Body of pancreas (tissue), 4 donors: ENCODE data around the gene GBGT1.

ENCODE experiments used
- POLR2A ChIP-seq, 3 donors: fragments of 450-650 bp; IDR thresholded peaks; one replicate each; pipeline ENCODE4 v1.6.1; 2016; ENCODE audit warnings: antibody characterized with exemption in 3 of 3, mild to moderate bottlenecking in 2 of 3
- TF ChIP-seq, protein P1 (sequence below), 7 experiments: fragments of 450-650 bp in 4 of 7; fragments of 200-600 bp in 3 of 7; sonication (generic) in 3 of 7; IDR thresholded peaks; one replicate each; pipeline ENCODE4 v1.5.1; 2016 to 2019; ENCODE audit warnings: antibody characterized with exemption in 7 of 7

DNA sequence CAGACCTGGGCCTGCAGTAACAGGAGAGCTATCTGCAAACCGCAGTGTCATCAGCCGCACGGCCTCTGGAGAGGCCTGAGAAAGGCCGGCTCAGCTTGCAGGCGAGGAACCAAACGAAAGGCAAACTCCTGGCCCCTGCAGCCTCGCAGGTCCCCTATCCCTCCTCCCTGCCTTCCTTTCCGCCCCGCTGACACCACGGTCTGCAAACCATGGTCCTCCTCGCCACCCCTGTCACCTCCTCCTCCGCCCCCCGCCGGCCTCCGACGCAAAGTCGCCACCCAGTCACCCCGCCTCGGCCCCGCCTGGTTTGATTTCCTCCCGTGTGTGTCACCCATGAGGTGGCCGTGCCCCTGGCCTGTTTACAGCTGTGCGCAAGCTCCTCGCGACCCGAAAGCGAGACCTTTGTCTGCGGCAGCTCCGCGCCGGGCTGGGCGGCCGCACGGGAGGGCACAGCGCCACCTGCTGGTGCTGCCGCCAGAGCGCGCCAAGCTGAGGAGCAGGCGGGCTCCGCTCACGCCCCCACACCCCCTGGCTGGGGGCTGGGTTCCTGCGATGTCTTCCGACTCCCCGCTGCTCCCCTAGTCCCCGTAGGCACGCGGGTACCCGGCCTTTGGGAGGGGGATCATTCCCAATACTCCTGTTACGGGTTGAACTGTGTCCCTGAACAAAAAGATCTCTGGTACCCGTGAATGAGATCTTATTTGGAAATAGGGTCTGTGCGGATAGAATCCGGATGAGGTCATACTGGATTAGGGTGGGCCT is 19.4 kb downstream of the GBGT1 start:
- TF ChIP-seq, protein P1, sequence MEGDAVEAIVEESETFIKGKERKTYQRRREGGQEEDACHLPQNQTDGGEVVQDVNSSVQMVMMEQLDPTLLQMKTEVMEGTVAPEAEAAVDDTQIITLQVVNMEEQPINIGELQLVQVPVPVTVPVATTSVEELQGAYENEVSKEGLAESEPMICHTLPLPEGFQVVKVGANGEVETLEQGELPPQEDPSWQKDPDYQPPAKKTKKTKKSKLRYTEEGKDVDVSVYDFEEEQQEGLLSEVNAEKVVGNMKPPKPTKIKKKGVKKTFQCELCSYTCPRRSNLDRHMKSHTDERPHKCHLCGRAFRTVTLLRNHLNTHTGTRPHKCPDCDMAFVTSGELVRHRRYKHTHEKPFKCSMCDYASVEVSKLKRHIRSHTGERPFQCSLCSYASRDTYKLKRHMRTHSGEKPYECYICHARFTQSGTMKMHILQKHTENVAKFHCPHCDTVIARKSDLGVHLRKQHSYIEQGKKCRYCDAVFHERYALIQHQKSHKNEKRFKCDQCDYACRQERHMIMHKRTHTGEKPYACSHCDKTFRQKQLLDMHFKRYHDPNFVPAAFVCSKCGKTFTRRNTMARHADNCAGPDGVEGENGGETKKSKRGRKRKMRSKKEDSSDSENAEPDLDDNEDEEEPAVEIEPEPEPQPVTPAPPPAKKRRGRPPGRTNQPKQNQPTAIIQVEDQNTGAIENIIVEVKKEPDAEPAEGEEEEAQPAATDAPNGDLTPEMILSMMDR (IDR thresholded peaks at IDR 0.05): peak; percentile 94 to 99 (median 96)
- peak in 1 of 3 donors; percentile 16 for TF ChIP-seq POLR2A (IDR thresholded peaks at IDR 0.05)
